ENCODE data around the gene NAMPT.

DNA sequence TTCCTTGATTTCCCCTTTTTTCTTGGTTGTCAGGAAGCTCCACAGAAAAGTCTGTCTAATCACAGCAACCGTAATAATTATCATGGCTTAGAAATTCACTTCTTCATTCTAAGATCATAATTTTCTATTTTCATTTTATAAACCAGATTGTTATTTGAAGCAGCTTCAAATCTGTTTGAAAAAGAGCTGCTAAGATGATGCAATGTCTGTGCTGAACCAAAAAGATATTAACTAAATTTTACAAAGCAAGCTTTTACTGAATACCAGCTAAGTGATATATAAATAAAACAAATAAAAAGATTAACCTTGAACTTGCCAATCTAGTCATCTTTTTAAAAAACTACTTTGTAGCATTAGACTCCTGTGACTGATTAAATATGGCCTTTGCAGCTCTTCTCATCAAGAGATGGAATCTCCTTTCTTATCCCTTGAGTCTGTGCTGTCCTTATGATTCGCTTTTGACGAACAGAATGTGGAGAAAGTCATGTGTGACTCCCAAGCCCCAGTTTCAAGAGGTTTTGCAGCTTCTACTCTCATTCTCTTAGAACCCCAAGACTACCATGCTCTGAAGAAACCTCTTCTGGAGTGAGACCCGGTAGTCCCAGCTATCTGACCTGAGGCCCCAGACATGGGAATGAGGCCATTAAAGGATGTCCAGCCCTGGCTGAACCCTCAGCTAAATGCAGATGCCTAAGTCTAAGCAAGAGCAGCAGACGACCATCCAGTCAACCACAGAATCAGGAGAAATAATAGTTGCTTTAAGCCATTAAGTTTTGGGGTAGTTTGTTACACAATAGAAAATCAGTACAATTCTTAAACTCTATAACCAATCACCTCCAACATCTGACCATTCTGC is 14.4 kb downstream of the NAMPT start:
- TF ChIP-seq, protein P1, sequence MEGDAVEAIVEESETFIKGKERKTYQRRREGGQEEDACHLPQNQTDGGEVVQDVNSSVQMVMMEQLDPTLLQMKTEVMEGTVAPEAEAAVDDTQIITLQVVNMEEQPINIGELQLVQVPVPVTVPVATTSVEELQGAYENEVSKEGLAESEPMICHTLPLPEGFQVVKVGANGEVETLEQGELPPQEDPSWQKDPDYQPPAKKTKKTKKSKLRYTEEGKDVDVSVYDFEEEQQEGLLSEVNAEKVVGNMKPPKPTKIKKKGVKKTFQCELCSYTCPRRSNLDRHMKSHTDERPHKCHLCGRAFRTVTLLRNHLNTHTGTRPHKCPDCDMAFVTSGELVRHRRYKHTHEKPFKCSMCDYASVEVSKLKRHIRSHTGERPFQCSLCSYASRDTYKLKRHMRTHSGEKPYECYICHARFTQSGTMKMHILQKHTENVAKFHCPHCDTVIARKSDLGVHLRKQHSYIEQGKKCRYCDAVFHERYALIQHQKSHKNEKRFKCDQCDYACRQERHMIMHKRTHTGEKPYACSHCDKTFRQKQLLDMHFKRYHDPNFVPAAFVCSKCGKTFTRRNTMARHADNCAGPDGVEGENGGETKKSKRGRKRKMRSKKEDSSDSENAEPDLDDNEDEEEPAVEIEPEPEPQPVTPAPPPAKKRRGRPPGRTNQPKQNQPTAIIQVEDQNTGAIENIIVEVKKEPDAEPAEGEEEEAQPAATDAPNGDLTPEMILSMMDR (IDR thresholded peaks at IDR 0.05), result no peak
- TF ChIP-seq POLR2A (IDR thresholded peaks at IDR 0.05) (no peak), EP300 (IDR thresholded peaks at IDR 0.05) (no peak), POLR2AphosphoS5 (IDR thresholded peaks at IDR 0.05) (no peak)

All from suprapubic skin (tissue), 4 donors.